HEK293 (cell line): ENCODE measurements around the gene ATP10A.

Experiments used
- CTCF ChIA-PET: fragments of 350-600 bp; formaldehyde crosslinking; extraction: SDS; loops from one replicate; lab custom pipeline; 2021; ENCODE audit warnings: antibody characterized with exemption; lab: Yijun Ruan, JAX
- POLR2A ChIA-PET: fragments of 300-600 bp; formaldehyde crosslinking; extraction: SDS; loops from one replicate; lab custom pipeline; 2020; ENCODE audit warnings: antibody characterized with exemption, inconsistent platforms; lab: Yijun Ruan, JAX
- H3K27ac ChIP-seq: fragments of 200-500 bp; sonication (Bioruptor generic); 2 replicates; pipeline ENCODE4 v1.5.1; 2014; ENCODE audit warnings: low read depth, low read length, control low read depth, inconsistent platforms; ENCODE audit errors: extremely low read depth
- H3K36me3 ChIP-seq, 2 experiments: fragments of 200-500 bp in 1 of 2; sonication (Bioruptor generic) in 1 of 2; 1 replicate in 1 of 2; 2 replicates in 1 of 2; pipeline ENCODE4 v1.5.1; 2014 to 2017; ENCODE audit warnings: inconsistent platforms in 2 of 2, low read length in 2 of 2; ENCODE audit not compliant: control insufficient read depth in 2 of 2, insufficient read depth in 1 of 2
- H3K4me1 ChIP-seq: fragments of 200-500 bp; sonication (Bioruptor generic); 2 replicates; pipeline ENCODE4 v1.5.1; 2014; ENCODE audit warnings: mild to moderate bottlenecking, low read length, inconsistent platforms; ENCODE audit not compliant: control insufficient read depth, insufficient read depth
- H3K4me3 ChIP-seq: 2 replicates; pipeline ENCODE4 v1.5.1; 2011; ENCODE audit warnings: low read depth, mild to moderate bottlenecking, control low read depth, low read length, moderate library complexity
- H3K9me3 ChIP-seq: fragments of 200-500 bp; sonication (Bioruptor generic); 2 replicates; pipeline ENCODE4 v1.5.1; 2014; ENCODE audit warnings: low read depth, low read length, inconsistent platforms; ENCODE audit not compliant: control insufficient read depth, insufficient read depth
- HOXD13 ChIP-seq: sonication (generic); formaldehyde crosslinking; IDR thresholded peaks from 2 replicates; pipeline ENCODE4 v1.8.0; 2022; ENCODE audit warnings: missing genetic modification reagents, borderline replicate concordance
- ZNF2 ChIP-seq: fragments of 450-650 bp; formaldehyde crosslinking; IDR thresholded peaks from 2 replicates; pipeline ENCODE4 v1.5.1; 2016; ENCODE audit warnings: missing biosample characterization, missing genetic modification characterization
- ZNF302 ChIP-seq: fragments of 450-650 bp; formaldehyde crosslinking; IDR thresholded peaks from 2 replicates; pipeline ENCODE4 v1.5.1; 2016; ENCODE audit warnings: missing biosample characterization, missing genetic modification characterization, low read depth
- ZNF366 ChIP-seq: fragments of 450-650 bp; formaldehyde crosslinking; conservative IDR thresholded peaks from 2 replicates; pipeline ENCODE4 v1.5.1; 2016; ENCODE audit warnings: missing biosample characterization, missing genetic modification characterization
- ZNF529 ChIP-seq: fragments of 450-650 bp; formaldehyde crosslinking; IDR thresholded peaks from 2 replicates; pipeline ENCODE4 v1.5.1; 2017; ENCODE audit warnings: missing genetic modification characterization, missing biosample characterization; ENCODE audit not compliant: insufficient replicate concordance
- ZXDB ChIP-seq: fragments of 450-650 bp; formaldehyde crosslinking; IDR thresholded peaks from 2 replicates; pipeline ENCODE4 v1.5.1; 2016; ENCODE audit warnings: missing biosample characterization, missing genetic modification characterization
- TF ChIP-seq, protein P1 (sequence below): fragments of 450-650 bp; formaldehyde crosslinking; IDR thresholded peaks from 2 replicates; pipeline ENCODE4 v1.5.1; 2016; ENCODE audit warnings: missing biosample characterization, missing genetic modification characterization
- TF ChIP-seq, protein P2 (sequence below): fragments of 450-650 bp; formaldehyde crosslinking; IDR thresholded peaks from 2 replicates; pipeline ENCODE4 v1.5.1; 2017; ENCODE audit warnings: missing biosample characterization, mild to moderate bottlenecking, missing genetic modification characterization, moderate library complexity
- TF ChIP-seq, protein P3 (sequence below): fragments of 450-650 bp; formaldehyde crosslinking; IDR thresholded peaks from 2 replicates; pipeline ENCODE4 v1.5.1; 2016; ENCODE audit warnings: missing biosample characterization, missing genetic modification characterization
- TF ChIP-seq, protein P4 (sequence below): fragments of 450-650 bp; formaldehyde crosslinking; optimal IDR thresholded peaks from 2 replicates; pipeline ENCODE3; 2016; ENCODE audit warnings: missing biosample characterization, mild to moderate bottlenecking, missing genetic modification characterization
- TF ChIP-seq, protein P5 (sequence below): fragments of 450-650 bp; formaldehyde crosslinking; IDR thresholded peaks from 2 replicates; pipeline ENCODE4 v1.5.1; 2017; ENCODE audit warnings: missing biosample characterization, missing genetic modification characterization
- TF ChIP-seq, protein P6 (sequence below): fragments of 450-650 bp; formaldehyde crosslinking; conservative IDR thresholded peaks from 2 replicates; pipeline ENCODE4 v1.5.1; 2016; ENCODE audit warnings: low read depth, missing biosample characterization, missing genetic modification characterization
- TF ChIP-seq, protein P7 (sequence below): fragments of 450-650 bp; formaldehyde crosslinking; IDR thresholded peaks from 2 replicates; pipeline ENCODE4 v1.5.1; 2017; ENCODE audit warnings: missing biosample characterization, missing genetic modification characterization

ATP10A gene

DNA sequence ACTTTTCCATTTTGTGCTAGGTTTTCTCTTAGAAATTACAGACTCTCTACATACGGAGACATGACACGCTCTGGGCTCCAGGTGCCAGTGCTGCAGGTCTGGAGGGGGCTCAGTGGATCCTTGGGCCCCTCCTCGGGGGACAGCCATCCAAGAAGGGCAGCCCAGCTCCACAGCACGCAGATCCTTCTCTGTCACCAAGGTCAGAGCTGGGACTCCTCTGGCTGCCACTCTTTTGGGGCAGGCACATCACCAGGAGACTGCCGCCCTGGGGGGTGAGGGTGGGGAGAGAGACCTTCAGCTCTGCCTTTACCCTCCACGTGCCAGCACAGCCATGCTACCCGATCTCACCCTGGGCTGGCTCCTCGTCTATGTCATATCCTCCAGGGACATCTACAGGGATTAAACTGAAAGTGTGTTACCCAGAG is 65.6 kb downstream of the ATP10A start (continued):
- TF ChIP-seq, protein P1, sequence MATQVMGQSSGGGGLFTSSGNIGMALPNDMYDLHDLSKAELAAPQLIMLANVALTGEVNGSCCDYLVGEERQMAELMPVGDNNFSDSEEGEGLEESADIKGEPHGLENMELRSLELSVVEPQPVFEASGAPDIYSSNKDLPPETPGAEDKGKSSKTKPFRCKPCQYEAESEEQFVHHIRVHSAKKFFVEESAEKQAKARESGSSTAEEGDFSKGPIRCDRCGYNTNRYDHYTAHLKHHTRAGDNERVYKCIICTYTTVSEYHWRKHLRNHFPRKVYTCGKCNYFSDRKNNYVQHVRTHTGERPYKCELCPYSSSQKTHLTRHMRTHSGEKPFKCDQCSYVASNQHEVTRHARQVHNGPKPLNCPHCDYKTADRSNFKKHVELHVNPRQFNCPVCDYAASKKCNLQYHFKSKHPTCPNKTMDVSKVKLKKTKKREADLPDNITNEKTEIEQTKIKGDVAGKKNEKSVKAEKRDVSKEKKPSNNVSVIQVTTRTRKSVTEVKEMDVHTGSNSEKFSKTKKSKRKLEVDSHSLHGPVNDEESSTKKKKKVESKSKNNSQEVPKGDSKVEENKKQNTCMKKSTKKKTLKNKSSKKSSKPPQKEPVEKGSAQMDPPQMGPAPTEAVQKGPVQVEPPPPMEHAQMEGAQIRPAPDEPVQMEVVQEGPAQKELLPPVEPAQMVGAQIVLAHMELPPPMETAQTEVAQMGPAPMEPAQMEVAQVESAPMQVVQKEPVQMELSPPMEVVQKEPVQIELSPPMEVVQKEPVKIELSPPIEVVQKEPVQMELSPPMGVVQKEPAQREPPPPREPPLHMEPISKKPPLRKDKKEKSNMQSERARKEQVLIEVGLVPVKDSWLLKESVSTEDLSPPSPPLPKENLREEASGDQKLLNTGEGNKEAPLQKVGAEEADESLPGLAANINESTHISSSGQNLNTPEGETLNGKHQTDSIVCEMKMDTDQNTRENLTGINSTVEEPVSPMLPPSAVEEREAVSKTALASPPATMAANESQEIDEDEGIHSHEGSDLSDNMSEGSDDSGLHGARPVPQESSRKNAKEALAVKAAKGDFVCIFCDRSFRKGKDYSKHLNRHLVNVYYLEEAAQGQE: no peak
- TF ChIP-seq ZNF2 (tag by site-specific recombination): no peak
- TF ChIP-seq, protein P2, sequence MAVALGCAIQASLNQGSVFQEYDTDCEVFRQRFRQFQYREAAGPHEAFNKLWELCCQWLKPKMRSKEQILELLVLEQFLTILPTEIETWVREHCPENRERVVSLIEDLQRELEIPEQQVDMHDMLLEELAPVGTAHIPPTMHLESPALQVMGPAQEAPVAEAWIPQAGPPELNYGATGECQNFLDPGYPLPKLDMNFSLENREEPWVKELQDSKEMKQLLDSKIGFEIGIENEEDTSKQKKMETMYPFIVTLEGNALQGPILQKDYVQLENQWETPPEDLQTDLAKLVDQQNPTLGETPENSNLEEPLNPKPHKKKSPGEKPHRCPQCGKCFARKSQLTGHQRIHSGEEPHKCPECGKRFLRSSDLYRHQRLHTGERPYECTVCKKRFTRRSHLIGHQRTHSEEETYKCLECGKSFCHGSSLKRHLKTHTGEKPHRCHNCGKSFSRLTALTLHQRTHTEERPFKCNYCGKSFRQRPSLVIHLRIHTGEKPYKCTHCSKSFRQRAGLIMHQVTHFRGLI (tag by site-specific recombination): no peak
- TF ChIP-seq, protein P3, sequence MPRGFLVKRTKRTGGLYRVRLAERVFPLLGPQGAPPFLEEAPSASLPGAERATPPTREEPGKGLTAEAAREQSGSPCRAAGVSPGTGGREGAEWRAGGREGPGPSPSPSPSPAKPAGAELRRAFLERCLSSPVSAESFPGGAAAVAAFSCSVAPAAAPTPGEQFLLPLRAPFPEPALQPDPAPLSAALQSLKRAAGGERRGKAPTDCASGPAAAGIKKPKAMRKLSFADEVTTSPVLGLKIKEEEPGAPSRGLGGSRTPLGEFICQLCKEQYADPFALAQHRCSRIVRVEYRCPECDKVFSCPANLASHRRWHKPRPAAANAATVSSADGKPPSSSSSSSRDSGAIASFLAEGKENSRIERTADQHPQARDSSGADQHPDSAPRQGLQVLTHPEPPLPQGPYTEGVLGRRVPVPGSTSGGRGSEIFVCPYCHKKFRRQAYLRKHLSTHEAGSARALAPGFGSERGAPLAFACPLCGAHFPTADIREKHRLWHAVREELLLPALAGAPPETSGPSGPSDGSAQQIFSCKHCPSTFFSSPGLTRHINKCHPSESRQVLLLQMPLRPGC (tag by site-specific recombination): no peak

DNA sequence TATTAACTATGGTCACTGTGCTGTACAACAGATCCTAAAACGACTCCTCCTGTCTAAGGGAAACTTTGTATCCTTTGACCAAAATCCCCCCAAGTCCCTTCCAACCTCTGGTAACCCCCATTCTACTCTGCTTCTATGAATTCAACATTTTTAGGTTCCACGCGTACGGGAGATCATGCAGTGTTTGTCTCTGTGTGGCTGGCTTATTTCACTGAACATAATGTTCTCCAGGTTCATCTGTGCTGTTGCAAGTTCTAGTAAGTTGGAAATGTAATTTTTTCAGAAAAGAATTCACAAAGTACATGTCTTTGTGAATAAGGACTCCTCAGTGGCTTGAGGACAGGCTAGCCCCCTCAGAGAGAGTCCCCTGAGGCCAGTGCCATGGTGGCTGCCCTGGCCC is 66.1 kb downstream of the ATP10A start:
- Histone ChIP-seq H3K36me3 (no peaks in the 10 kb centered on the region), H3K27ac (no peak overlapping the region), H3K4me3 (no peak overlapping the region), H3K9me3 (no peaks in the 10 kb centered on the region), H3K4me1 (no peaks in the 10 kb centered on the region)
- TF ChIP-seq, protein P4, sequence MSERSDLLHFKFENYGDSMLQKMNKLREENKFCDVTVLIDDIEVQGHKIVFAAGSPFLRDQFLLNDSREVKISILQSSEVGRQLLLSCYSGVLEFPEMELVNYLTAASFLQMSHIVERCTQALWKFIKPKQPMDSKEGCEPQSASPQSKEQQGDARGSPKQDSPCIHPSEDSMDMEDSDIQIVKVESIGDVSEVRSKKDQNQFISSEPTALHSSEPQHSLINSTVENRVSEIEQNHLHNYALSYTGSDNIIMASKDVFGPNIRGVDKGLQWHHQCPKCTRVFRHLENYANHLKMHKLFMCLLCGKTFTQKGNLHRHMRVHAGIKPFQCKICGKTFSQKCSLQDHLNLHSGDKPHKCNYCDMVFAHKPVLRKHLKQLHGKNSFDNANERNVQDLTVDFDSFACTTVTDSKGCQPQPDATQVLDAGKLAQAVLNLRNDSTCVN (tag by site-specific recombination): no peak
- TF ChIP-seq ZXDB (tag by site-specific recombination): no peak
- TF ChIP-seq, protein P5, sequence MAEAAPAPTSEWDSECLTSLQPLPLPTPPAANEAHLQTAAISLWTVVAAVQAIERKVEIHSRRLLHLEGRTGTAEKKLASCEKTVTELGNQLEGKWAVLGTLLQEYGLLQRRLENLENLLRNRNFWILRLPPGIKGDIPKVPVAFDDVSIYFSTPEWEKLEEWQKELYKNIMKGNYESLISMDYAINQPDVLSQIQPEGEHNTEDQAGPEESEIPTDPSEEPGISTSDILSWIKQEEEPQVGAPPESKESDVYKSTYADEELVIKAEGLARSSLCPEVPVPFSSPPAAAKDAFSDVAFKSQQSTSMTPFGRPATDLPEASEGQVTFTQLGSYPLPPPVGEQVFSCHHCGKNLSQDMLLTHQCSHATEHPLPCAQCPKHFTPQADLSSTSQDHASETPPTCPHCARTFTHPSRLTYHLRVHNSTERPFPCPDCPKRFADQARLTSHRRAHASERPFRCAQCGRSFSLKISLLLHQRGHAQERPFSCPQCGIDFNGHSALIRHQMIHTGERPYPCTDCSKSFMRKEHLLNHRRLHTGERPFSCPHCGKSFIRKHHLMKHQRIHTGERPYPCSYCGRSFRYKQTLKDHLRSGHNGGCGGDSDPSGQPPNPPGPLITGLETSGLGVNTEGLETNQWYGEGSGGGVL (tag by site-specific recombination): no peak
- CTCF ChIA-PET: no interaction called here
- POLR2A ChIA-PET: no interaction called here

DNA sequence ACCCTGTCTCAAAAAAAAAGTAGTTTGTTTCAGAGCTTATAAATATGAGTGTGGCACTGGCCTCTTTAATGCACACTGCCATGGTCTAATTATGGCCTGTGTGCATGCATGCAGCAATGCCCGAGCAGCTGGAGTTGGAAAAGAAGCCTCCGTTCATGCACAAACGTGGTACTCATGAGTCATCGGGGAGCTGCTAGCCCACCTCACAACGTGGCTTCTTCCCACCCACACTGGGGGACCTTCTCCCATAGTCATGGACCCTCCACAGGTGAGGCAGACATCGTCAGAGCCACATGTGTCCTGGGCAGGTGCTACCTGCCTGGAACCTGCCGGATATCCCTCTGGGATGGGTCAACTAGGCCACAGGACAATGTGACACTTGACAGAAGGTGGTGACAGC is 66.7 kb downstream of the ATP10A start:
- ChIA-PET POLR2A (no interaction called here), CTCF (interaction anchor here (1.0 to 1.9 kb wide), 2 partner anchors 12 to 288 kb away, joined by 4 to 11 read pairs; no protein-coding TSS in a partner anchor)
- Histone ChIP-seq H3K36me3 (no peaks in the 10 kb centered on the region), H3K4me1 (no peaks in the 10 kb centered on the region), H3K27ac (no peak overlapping the region), H3K4me3 (no peak overlapping the region), H3K9me3 (no peaks in the 10 kb centered on the region)
- TF ChIP-seq ZNF529 (tag by site-specific recombination) (no peak), ZNF302 (no peak), HOXD13 (CRISPR knock-in tag) (no peak), ZNF366 (tag by site-specific recombination) (no peak)
- TF ChIP-seq, protein P6, sequence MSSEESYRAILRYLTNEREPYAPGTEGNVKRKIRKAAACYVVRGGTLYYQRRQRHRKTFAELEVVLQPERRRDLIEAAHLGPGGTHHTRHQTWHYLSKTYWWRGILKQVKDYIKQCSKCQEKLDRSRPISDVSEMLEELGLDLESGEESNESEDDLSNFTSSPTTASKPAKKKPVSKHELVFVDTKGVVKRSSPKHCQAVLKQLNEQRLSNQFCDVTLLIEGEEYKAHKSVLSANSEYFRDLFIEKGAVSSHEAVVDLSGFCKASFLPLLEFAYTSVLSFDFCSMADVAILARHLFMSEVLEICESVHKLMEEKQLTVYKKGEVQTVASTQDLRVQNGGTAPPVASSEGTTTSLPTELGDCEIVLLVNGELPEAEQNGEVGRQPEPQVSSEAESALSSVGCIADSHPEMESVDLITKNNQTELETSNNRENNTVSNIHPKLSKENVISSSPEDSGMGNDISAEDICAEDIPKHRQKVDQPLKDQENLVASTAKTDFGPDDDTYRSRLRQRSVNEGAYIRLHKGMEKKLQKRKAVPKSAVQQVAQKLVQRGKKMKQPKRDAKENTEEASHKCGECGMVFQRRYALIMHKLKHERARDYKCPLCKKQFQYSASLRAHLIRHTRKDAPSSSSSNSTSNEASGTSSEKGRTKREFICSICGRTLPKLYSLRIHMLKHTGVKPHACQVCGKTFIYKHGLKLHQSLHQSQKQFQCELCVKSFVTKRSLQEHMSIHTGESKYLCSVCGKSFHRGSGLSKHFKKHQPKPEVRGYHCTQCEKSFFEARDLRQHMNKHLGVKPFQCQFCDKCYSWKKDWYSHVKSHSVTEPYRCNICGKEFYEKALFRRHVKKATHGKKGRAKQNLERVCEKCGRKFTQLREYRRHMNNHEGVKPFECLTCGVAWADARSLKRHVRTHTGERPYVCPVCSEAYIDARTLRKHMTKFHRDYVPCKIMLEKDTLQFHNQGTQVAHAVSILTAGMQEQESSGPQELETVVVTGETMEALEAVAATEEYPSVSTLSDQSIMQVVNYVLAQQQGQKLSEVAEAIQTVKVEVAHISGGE (tag by site-specific recombination): no peak
- TF ChIP-seq, protein P7, sequence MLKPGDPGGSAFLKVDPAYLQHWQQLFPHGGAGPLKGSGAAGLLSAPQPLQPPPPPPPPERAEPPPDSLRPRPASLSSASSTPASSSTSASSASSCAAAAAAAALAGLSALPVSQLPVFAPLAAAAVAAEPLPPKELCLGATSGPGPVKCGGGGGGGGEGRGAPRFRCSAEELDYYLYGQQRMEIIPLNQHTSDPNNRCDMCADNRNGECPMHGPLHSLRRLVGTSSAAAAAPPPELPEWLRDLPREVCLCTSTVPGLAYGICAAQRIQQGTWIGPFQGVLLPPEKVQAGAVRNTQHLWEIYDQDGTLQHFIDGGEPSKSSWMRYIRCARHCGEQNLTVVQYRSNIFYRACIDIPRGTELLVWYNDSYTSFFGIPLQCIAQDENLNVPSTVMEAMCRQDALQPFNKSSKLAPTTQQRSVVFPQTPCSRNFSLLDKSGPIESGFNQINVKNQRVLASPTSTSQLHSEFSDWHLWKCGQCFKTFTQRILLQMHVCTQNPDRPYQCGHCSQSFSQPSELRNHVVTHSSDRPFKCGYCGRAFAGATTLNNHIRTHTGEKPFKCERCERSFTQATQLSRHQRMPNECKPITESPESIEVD (tag by site-specific recombination): no peak
